ENCODE results near the gene DNAJC28. TPM values are rescaled to one million over a fixed set of nuclear protein-coding genes. Genes with fewer than 3 reads are reported as not detected.

The DNAJC28 gene
- polyA plus RNA-seq, 1 of the 3 experiments (the other 2 are of a cell fraction) = 0.58 TPM

GRCh38 chr21:33487996-33488395 lies 3.5 kb downstream of the DNAJC28 start:
- Histone ChIP-seq H3K4me2 (no peak overlapping the region), H2AFZ (ENCODE audit: low read depth) (no peak overlapping the region), H3K4me3 (ENCODE audit: low read depth in 2 of 2, low read length in 1 of 2) (no peak overlapping the region), H3K36me3 (replicated peaks in 1 of 2; ENCODE audit: control insufficient read depth in 1 of 2, insufficient read depth in 2 of 2, low read length in 1 of 2) (no peaks in the 10 kb centered on the region), H3K79me2 (ENCODE audit: insufficient read depth) (no peaks in the 10 kb centered on the region), H4K20me1 (ENCODE audit: insufficient read depth) (no peaks in the 10 kb centered on the region), H3K9ac (no peak overlapping the region), H3K27me3 (ENCODE audit: insufficient read depth) (no peaks in the 10 kb centered on the region), H3F3A (replicated peaks; ENCODE audit: insufficient read depth) (peaks cover 9% of the 10 kb centered on the region), H3K9me3 (no peaks in the 10 kb centered on the region), H3K9me2 (no peaks in the 10 kb centered on the region), H3K4me1 (ENCODE audit: control insufficient read depth in 1 of 2, insufficient read depth in 2 of 2, low read depth in 1 of 2, low read length in 1 of 2) (no peaks in the 10 kb centered on the region), H3K27ac (ENCODE audit: low read depth in 2 of 2, low read length in 1 of 2) (no peak overlapping the region)
- ChIA-PET CTCF (no interaction called here), POLR2A (interaction anchor here (4.7 kb wide), 1 partner anchor 8 kb away, joined by 56 read pairs; the partner anchor contains the start of gene TMEM50B)
- DNase-seq = no peak
- TF ChIP-seq SMC3 (IDR thresholded peaks at IDR 0.05; ENCODE audit: low read depth, low read length) (no peak), GATA2 (CRISPR knock-in tag; IDR thresholded peaks at IDR 0.05) (no peak), FOSL2 (IDR thresholded peaks at IDR 0.05; ENCODE audit: borderline replicate concordance, low read depth) (no peak), NRF1 (IDR thresholded peaks at IDR 0.05; ENCODE audit: low read depth, low read length) (no peak), JUND (IDR thresholded peaks at IDR 0.05) (no peak), FOXM1 (IDR thresholded peaks at IDR 0.05; ENCODE audit: low read depth) (no peak), MXI1 (IDR thresholded peaks at IDR 0.05; ENCODE audit: low read depth, low read length) (no peak), RCOR1 (IDR thresholded peaks at IDR 0.05; ENCODE audit: low read length) (no peak), SIN3A (IDR thresholded peaks at IDR 0.05; ENCODE audit: borderline replicate concordance, low read depth, low read length) (no peak), MAX (IDR thresholded peaks at IDR 0.05; ENCODE audit: low read depth) (no peak), EP300 (IDR thresholded peaks at IDR 0.05; ENCODE audit: borderline replicate concordance in 1 of 2, low read depth in 1 of 2, low read length in 1 of 2) (no peak), CHD2 (IDR thresholded peaks at IDR 0.05; ENCODE audit: low read length, partially characterized antibody) (no peak), FOXJ3 (CRISPR knock-in tag; IDR thresholded peaks at IDR 0.05) (no peak)
- 88% methylated on average over 5 of the region's 5 CpGs for WGBS (ENCODE audit: low lambda C conversion rate)

GRCh38 chr21:33481314-33481943 lies 10.1 kb downstream of the DNAJC28 start:
- WGBS (ENCODE audit: low lambda C conversion rate) = 77% methylated on average over 9 of the region's 9 CpGs
- POLR2A ChIA-PET = interaction anchor here (4.0 kb wide), 1 partner anchor 9 kb away, joined by 56 read pairs; the partner anchor contains the start of gene DNAJC28
- no peak overlapping the region for H3K27ac ChIP-seq (ENCODE audit: low read depth in 2 of 2, low read length in 1 of 2)
- H3K4me3 ChIP-seq (ENCODE audit: low read depth in 2 of 2, low read length in 1 of 2) = no peak overlapping the region
- no peaks in the 10 kb centered on the region for H3K9me2 ChIP-seq
- CTCF ChIA-PET = interaction anchor here (2.0 kb wide), 1 partner anchor 10 kb away, joined by 15 read pairs; the partner anchor contains the start of gene DNAJC28
- H4K20me1 ChIP-seq (ENCODE audit: insufficient read depth) = no peaks in the 10 kb centered on the region; the same call in 1 of the 2 replicates
- H2AFZ ChIP-seq (ENCODE audit: low read depth) = no peak overlapping the region
- H3K27me3 ChIP-seq (ENCODE audit: insufficient read depth) = no peaks in the 10 kb centered on the region
- no peak overlapping the region for H3K4me2 ChIP-seq
- H3K79me2 ChIP-seq (ENCODE audit: insufficient read depth) = peaks cover 23% of the 10 kb centered on the region
- peaks cover 16% of the 10 kb centered on the region for H3F3A ChIP-seq (replicated peaks; ENCODE audit: insufficient read depth)
- no peaks in the 10 kb centered on the region for H3K9me3 ChIP-seq
- H3K9ac ChIP-seq = no peak overlapping the region
- no peak for DNase-seq
- no peak for TF ChIP-seq MXI1 (IDR thresholded peaks at IDR 0.05; ENCODE audit: low read depth, low read length)
- TF ChIP-seq FOSL2 (IDR thresholded peaks at IDR 0.05; ENCODE audit: borderline replicate concordance, low read depth) = no peak
- TF ChIP-seq MAX (IDR thresholded peaks at IDR 0.05; ENCODE audit: low read depth) = no peak
- TF ChIP-seq USF1 (IDR thresholded peaks at IDR 0.05; ENCODE audit: borderline replicate concordance, low read depth) = no peak
- TF ChIP-seq NFIC (IDR thresholded peaks at IDR 0.05; ENCODE audit: borderline replicate concordance) = no peak
- no peak for TF ChIP-seq RAD21 (IDR thresholded peaks at IDR 0.05; ENCODE audit: low read length)
- no peak for TF ChIP-seq ZBTB33 (IDR thresholded peaks at IDR 0.05; ENCODE audit: borderline replicate concordance, low read depth)
- TF ChIP-seq RFX5 (IDR thresholded peaks at IDR 0.05; ENCODE audit: low read length) = no peak
- TF ChIP-seq RXRA (IDR thresholded peaks at IDR 0.05; ENCODE audit: borderline replicate concordance, low read depth) = no peak
- no peak for TF ChIP-seq GATA2 (CRISPR knock-in tag; IDR thresholded peaks at IDR 0.05)
- no peak for TF ChIP-seq MEF2A (IDR thresholded peaks at IDR 0.05; ENCODE audit: borderline replicate concordance, low read depth)
- TF ChIP-seq JUND (IDR thresholded peaks at IDR 0.05) = no peak
- no peak for TF ChIP-seq FOXJ3 (CRISPR knock-in tag; IDR thresholded peaks at IDR 0.05)
- TF ChIP-seq SMC3 (IDR thresholded peaks at IDR 0.05; ENCODE audit: low read depth, low read length) = no peak
- TF ChIP-seq FOXM1 (IDR thresholded peaks at IDR 0.05; ENCODE audit: low read depth) = no peak
- no peak for TF ChIP-seq TAF1 (IDR thresholded peaks at IDR 0.05; ENCODE audit: borderline replicate concordance, low read depth, low read length)
- TF ChIP-seq GABPA (IDR thresholded peaks at IDR 0.05; ENCODE audit: low read depth) = no peak
- peaks cover 0 to 4% of the 10 kb centered on the region in 2 experiments; a peak in 1 of 4 replicates for H3K4me1 ChIP-seq (ENCODE audit: control insufficient read depth in 1 of 2, insufficient read depth in 2 of 2, low read depth in 1 of 2, low read length in 1 of 2)
- H3K36me3 ChIP-seq (replicated peaks in 1 of 2; ENCODE audit: control insufficient read depth in 1 of 2, insufficient read depth in 2 of 2, low read length in 1 of 2) = no peaks in the 10 kb centered on the region

Data from SK-N-SH (cell line).